ENCODE data around the gene POLR2E. TPM values are rescaled to one million over a fixed set of nuclear protein-coding genes. Genes with fewer than 3 reads are reported as not detected.

Gene POLR2E
- total RNA-seq, 1 experiment from 2014 or later, result 281 TPM

DNA sequence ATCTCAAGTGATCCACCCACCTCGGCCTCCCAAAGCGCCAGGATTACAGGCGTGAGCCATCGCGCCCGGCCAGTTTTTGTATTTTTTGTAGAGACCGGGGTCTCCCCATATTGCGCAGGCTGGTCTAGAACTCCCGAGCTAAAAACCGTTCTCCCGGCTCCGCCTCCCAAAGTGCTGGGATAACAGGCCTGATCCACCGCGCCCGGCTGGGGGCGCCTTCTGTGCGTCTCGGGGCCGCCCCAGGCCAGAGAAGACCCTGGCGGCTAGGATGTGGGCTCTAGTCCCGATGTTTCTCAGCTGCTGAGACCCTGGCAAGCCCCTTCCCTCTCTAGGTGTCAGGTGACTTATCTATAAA, 24.6 kb downstream of the POLR2E start:
- peaks cover 26% of the 10 kb centered on the region; the same call in 1 of the 2 replicates for H3K79me2 ChIP-seq (ENCODE audit: insufficient read depth, low read length)
- peaks cover 0 to 4% of the 10 kb centered on the region in 2 experiments; a peak in 1 of 4 replicates for H3K36me3 ChIP-seq (ENCODE audit: control insufficient read depth in 1 of 2, insufficient read depth in 2 of 2, low read length in 2 of 2)
- H3K9ac ChIP-seq (ENCODE audit: low read length), result no peak overlapping the region
- H3K9me3 ChIP-seq (ENCODE audit: control insufficient read depth in 1 of 2, insufficient read depth in 1 of 2, low read depth in 1 of 2, low read length in 2 of 2), result no peaks in the 10 kb centered on the region
- intact Hi-C loops (cut with micrococcal nuclease), result no loop called here
- H3K27me3 ChIP-seq (ENCODE audit: insufficient read depth, low read length), result no peaks in the 10 kb centered on the region
- no peak overlapping the region for H3K27ac ChIP-seq (ENCODE audit: low read depth, low read length)
- no peaks in the 10 kb centered on the region for H4K20me1 ChIP-seq (ENCODE audit: insufficient read depth)
- no peak overlapping the region for H3K4me3 ChIP-seq (replicated peaks in 1 of 2; ENCODE audit: low read depth in 1 of 2, low read length in 2 of 2)
- TF ChIP-seq, protein P1, sequence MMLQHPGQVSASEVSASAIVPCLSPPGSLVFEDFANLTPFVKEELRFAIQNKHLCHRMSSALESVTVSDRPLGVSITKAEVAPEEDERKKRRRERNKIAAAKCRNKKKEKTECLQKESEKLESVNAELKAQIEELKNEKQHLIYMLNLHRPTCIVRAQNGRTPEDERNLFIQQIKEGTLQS (IDR thresholded peaks at IDR 0.05), result no peak
- TF ChIP-seq EZH2phosphoT487 (IDR thresholded peaks at IDR 0.05; ENCODE audit: borderline replicate concordance), result no peak
- TF ChIP-seq, protein P2, sequence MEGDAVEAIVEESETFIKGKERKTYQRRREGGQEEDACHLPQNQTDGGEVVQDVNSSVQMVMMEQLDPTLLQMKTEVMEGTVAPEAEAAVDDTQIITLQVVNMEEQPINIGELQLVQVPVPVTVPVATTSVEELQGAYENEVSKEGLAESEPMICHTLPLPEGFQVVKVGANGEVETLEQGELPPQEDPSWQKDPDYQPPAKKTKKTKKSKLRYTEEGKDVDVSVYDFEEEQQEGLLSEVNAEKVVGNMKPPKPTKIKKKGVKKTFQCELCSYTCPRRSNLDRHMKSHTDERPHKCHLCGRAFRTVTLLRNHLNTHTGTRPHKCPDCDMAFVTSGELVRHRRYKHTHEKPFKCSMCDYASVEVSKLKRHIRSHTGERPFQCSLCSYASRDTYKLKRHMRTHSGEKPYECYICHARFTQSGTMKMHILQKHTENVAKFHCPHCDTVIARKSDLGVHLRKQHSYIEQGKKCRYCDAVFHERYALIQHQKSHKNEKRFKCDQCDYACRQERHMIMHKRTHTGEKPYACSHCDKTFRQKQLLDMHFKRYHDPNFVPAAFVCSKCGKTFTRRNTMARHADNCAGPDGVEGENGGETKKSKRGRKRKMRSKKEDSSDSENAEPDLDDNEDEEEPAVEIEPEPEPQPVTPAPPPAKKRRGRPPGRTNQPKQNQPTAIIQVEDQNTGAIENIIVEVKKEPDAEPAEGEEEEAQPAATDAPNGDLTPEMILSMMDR (IDR thresholded peaks at IDR 0.05 in 2 of 3, conservative IDR thresholded peaks at IDR 0.05 in 1 of 3; ENCODE audit: borderline replicate concordance in 1 of 3, insufficient read depth in 1 of 3, low read depth in 2 of 3, low read length in 2 of 3), result no peak
- no peak for TF ChIP-seq FOSL1 (IDR thresholded peaks at IDR 0.05; ENCODE audit: low read depth)
- no peak for TF ChIP-seq CBX3 (IDR thresholded peaks at IDR 0.05; ENCODE audit: low read depth)
- no peak for TF ChIP-seq ZNF274 (IDR thresholded peaks at IDR 0.05; ENCODE audit: low read depth, low read length)
- no peak for TF ChIP-seq SRF (IDR thresholded peaks at IDR 0.05; ENCODE audit: low read depth)
- no peak for TF ChIP-seq POLR2A (IDR thresholded peaks at IDR 0.05; ENCODE audit: borderline replicate concordance, extremely low read depth, insufficient read depth, insufficient read length)
- no peak for TF ChIP-seq SIN3A (IDR thresholded peaks at IDR 0.05; ENCODE audit: low read depth)
- TF ChIP-seq TCF7L2 (IDR thresholded peaks at IDR 0.05; ENCODE audit: borderline replicate concordance, extremely low read depth, insufficient read depth, insufficient read length), result no peak
- no peak for TF ChIP-seq ZFX (IDR thresholded peaks at IDR 0.05)
- no peak for TF ChIP-seq CEBPB (IDR thresholded peaks at IDR 0.05; ENCODE audit: low read depth)
- no peak for TF ChIP-seq POLR2AphosphoS5 (IDR thresholded peaks at IDR 0.05; ENCODE audit: low read depth, low read length)
- TF ChIP-seq JUND (IDR thresholded peaks at IDR 0.05), result no peak
- TF ChIP-seq RAD21 (IDR thresholded peaks at IDR 0.05; ENCODE audit: low read depth), result no peak
- TF ChIP-seq EZH2 (IDR thresholded peaks at IDR 0.05), result no peak
- ChIA-PET POLR2A (no interaction called here), RAD21 (ENCODE audit: low non-redundant PET in 1 of 2, low total read pairs in 2 of 2, uncharacterized antibody in 2 of 2, unreplicated experiment in 2 of 2) (no interaction called here), CTCF (no interaction called here)
- DNase-seq (ENCODE audit: low read depth, low spot score), result no peak
- no TSS peak for BruUV-seq (replicated peaks)
- ATAC-seq, result no peak
- peaks cover 15 to 52% of the 10 kb centered on the region in 2 experiments for H3K4me1 ChIP-seq (ENCODE audit: control insufficient read depth in 1 of 2, insufficient read depth in 2 of 2, low read length in 2 of 2)
- no peaks in the 10 kb centered on the region for H3K9me2 ChIP-seq (ENCODE audit: insufficient read depth)
- H3K4me2 ChIP-seq (ENCODE audit: low read length), result no peak overlapping the region
- no peak overlapping the region for H2AFZ ChIP-seq (ENCODE audit: low read depth, low read length, poor library complexity, severe bottlenecking)
